Naive B cell (primary cell): ENCODE measurements around the gene ETNK2. TPM values are rescaled to one million over a fixed set of nuclear protein-coding genes. Genes with fewer than 3 reads are reported as not detected.
"Not testable (repeated sequence)": the region's sequence is repeated elsewhere in the genome, so short reads cannot be mapped to it uniquely, and the experiment has no call there.

Experiments
- ATAC-seq, 2 donors: fragments of 150-1000 bp; cut with Tn5 transposase; 2 replicates each; pipeline ENCODE4 v1.10.0; 2021; ENCODE audit warnings: low read depth in 2 of 2, mild to moderate bottlenecking in 2 of 2, moderate library complexity in 2 of 2
- DNase-seq: peaks from one replicate; pipeline ENCODE4 v3.0.0; 2022
- H3K27ac Mint-ChIP-seq, 6 donors: one replicate each; pipeline ENCODE4 v1.8.0; 2020 to 2022; ENCODE audit warnings: mild to moderate bottlenecking in 6 of 6, mixed read lengths in 6 of 6, moderate library complexity in 5 of 6, inconsistent platforms in 2 of 6
- H3K27me3 Mint-ChIP-seq, 3 donors: one replicate each; pipeline ENCODE4 v1.8.0; 2021 to 2022; ENCODE audit warnings: mixed read lengths in 3 of 3, mild to moderate bottlenecking in 1 of 3
- H3K36me3 Mint-ChIP-seq, 2 donors: one replicate each; pipeline ENCODE4 v1.8.0; 2020 to 2022; ENCODE audit warnings: mixed read lengths in 2 of 2, inconsistent platforms in 1 of 2, mild to moderate bottlenecking in 1 of 2
- H3K4me1 Mint-ChIP-seq, 3 donors: one replicate each; pipeline ENCODE4 v1.8.0; 2020 to 2022; ENCODE audit warnings: mixed read lengths in 3 of 3, inconsistent platforms in 1 of 3, mild to moderate bottlenecking in 1 of 3, moderate library complexity in 1 of 3
- H3K4me3 Mint-ChIP-seq, 8 donors: one replicate each; pipeline ENCODE4 v1.8.0; 2020 to 2022; ENCODE audit warnings: mild to moderate bottlenecking in 8 of 8, mixed read lengths in 8 of 8, moderate library complexity in 8 of 8, inconsistent platforms in 2 of 8
- H3K9me3 Mint-ChIP-seq, 7 donors: one replicate each; pipeline ENCODE4 v1.8.0; 2020 to 2022; ENCODE audit warnings: mixed read lengths in 7 of 7, mild to moderate bottlenecking in 5 of 7, inconsistent platforms in 2 of 7, moderate library complexity in 1 of 7
- polyA plus RNA-seq, 6 donors: library from polyadenylated mRNA; unstranded; fragments of 300-500 nt; fragmentation: Illumina TruSeq; gene quantifications; one replicate each; pipeline ENCODE4 v1.2.3, GENCODE V29; 2021; ENCODE audit warnings: low read depth in 6 of 6

The ETNK2 gene
- polyA plus RNA-seq, 6 donors from 2014 or later = 0.18 to 0.99 (median 0.35) TPM; not detected in 2

- no peak overlapping the region for H3K27ac Mint-ChIP-seq
- H3K9me3 Mint-ChIP-seq = no peaks in the 10 kb centered on the region
- ATAC-seq (no peak), DNase-seq (no peak)
- H3K4me1 Mint-ChIP-seq = no peaks in the 10 kb centered on the region
- H3K27me3 Mint-ChIP-seq = peaks cover 16 to 27% (median 24%) of the 10 kb centered on the region in 3 donors
- H3K36me3 Mint-ChIP-seq = no peaks in the 10 kb centered on the region
- no peak overlapping the region for H3K4me3 Mint-ChIP-seq
These were observed 60.0 kb downstream of the ETNK2 start for GRCh38 chr1:204091787-204092312.

GRCh38 chr1:204091066-204091465 is 60.8 kb downstream of the ETNK2 start:
- H3K9me3 Mint-ChIP-seq = no peaks in the 10 kb centered on the region
- ATAC-seq = no peak
- H3K4me3 Mint-ChIP-seq = no peak overlapping the region
- no peak for DNase-seq
- no peaks in the 10 kb centered on the region for H3K36me3 Mint-ChIP-seq
- peak overlapping the region in 1 of 6 donors; percentile 44 for H3K27ac Mint-ChIP-seq
- H3K4me1 Mint-ChIP-seq = no peaks in the 10 kb centered on the region
- H3K27me3 Mint-ChIP-seq = peaks cover 16 to 25% (median 24%) of the 10 kb centered on the region in 3 donors

- not testable (repeated sequence) for H3K9me3 Mint-ChIP-seq, H3K4me1 Mint-ChIP-seq, ATAC-seq, DNase-seq, H3K4me3 Mint-ChIP-seq, H3K36me3 Mint-ChIP-seq, H3K27ac Mint-ChIP-seq
- H3K27me3 Mint-ChIP-seq = peaks cover 9 to 24% (median 19%) of the 10 kb centered on the region in 3 donors
These were observed 61.7 kb downstream of the ETNK2 start for GRCh38 chr1:204090132-204090531.

- Mint-ChIP-seq H3K9me3 (no peaks in the 10 kb centered on the region), H3K27me3 (peaks cover 6 to 24% (median 19%) of the 10 kb centered on the region in 3 donors), H3K27ac (no peak overlapping the region), H3K36me3 (no peaks in the 10 kb centered on the region), H3K4me3 (no peak overlapping the region), H3K4me1 (no peaks in the 10 kb centered on the region)
- ATAC-seq = no peak
- no peak for DNase-seq
These were observed 62.6 kb downstream of the ETNK2 start for GRCh38 chr1:204089044-204089751.

- no peak overlapping the region for H3K27ac Mint-ChIP-seq
- no peaks in the 10 kb centered on the region for H3K36me3 Mint-ChIP-seq
- H3K4me1 Mint-ChIP-seq = no peaks in the 10 kb centered on the region
These were observed 63.2 kb downstream of the ETNK2 start for GRCh38 chr1:204088596-204088995.

DNA sequence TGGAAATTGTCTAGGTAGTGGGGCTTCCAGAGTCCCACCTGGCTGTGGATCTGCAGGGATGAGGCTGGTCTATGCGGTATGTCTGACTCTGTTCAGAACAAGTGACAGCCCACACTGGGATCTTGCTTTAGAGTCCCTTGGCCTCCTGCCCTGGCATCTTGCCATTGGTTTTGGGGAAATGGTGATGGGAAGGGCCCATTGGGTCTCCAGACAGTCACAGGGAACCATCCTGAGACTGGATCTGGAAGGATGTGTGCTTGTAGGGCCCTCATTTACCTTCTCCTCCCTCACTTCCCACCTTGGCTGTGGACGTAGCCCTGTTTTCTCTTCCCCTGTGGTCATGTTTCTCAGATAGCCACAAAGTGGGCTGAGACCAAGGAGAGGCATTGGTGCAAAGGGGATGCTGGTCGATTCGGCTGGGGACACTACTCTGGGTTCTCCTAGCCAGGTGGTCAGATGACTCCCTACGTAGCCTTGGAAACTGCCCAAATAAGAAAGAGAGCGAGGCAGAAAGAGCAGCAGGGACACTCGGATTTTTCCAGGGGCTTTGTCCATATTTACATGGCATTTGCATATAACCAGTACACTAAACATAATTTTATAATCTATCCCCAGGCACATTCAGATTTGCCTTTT is 63.8 kb downstream of the ETNK2 start:
- H3K4me1 Mint-ChIP-seq = no peaks in the 10 kb centered on the region

More at GRCh38 chr1:204088596-204088995, 63.2 kb downstream of the ETNK2 start:
- no peaks in the 10 kb centered on the region for H3K9me3 Mint-ChIP-seq
- peaks cover 6 to 28% (median 19%) of the 10 kb centered on the region in 3 donors for H3K27me3 Mint-ChIP-seq
- H3K4me3 Mint-ChIP-seq = no peak overlapping the region
- ATAC-seq = no peak
- no peak for DNase-seq

DNA sequence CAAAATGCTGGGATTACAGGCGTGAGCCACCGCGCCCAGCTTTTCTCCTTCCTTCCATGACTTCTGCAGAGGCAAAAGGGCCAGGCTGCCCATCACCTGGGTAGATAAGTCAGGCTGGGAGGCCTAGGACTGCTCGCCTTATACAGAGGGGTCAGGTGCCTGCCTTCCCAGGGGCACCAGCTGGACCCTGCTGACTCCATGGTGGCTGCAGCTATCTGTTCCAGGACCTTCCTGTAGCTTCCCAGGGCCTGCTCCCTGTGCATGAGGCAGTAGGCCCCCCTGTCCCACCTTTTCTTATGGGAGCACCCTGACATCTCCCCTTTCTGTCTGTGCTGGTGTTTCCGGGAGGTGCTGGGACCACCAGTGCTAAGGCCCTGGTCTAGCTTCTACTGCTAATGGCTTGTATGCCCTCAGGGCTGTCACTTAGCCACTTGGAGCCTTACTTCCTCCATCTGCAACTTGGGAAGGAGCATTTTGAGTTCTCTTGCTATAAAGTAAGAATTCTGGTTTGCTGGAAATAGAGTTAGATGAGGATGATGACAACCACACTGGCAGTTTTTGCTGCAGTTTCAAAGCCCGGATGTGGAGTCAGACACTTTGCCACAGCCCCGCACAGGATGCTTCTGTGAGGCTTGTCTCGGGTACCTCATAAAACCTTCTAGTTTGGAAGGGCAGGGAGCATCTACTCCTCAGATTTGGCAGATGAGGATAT is 64.5 kb downstream of the ETNK2 start:
- no peak overlapping the region for H3K4me3 Mint-ChIP-seq
- no peak for ATAC-seq

More for the DNA sequence above, 63.8 kb downstream of the ETNK2 start:
- no peak for DNase-seq
- no peak for ATAC-seq
- Mint-ChIP-seq H3K9me3 (no peaks in the 10 kb centered on the region), H3K27me3 (peaks cover 6 to 32% (median 24%) of the 10 kb centered on the region in 3 donors), H3K27ac (no peak overlapping the region), H3K36me3 (no peaks in the 10 kb centered on the region), H3K4me3 (no peak overlapping the region)

GRCh38 chr1:204085876-204086275 is 66.0 kb downstream of the ETNK2 start:
- DNase-seq = no peak
- Mint-ChIP-seq H3K4me1 (no peaks in the 10 kb centered on the region), H3K27me3 (peaks cover 0 to 35% (median 22%) of the 10 kb centered on the region in 3 donors), H3K4me3 (no peak overlapping the region), H3K27ac (no peak overlapping the region), H3K9me3 (no peaks in the 10 kb centered on the region), H3K36me3 (no peaks in the 10 kb centered on the region)
- no peak for ATAC-seq

More for the DNA sequence above, 64.5 kb downstream of the ETNK2 start:
- Mint-ChIP-seq H3K36me3 (no peaks in the 10 kb centered on the region), H3K27me3 (peaks cover 1 to 30% (median 24%) of the 10 kb centered on the region in 3 donors), H3K4me1 (no peaks in the 10 kb centered on the region), H3K27ac (no peak overlapping the region), H3K9me3 (no peaks in the 10 kb centered on the region)
- no peak for DNase-seq

DNA sequence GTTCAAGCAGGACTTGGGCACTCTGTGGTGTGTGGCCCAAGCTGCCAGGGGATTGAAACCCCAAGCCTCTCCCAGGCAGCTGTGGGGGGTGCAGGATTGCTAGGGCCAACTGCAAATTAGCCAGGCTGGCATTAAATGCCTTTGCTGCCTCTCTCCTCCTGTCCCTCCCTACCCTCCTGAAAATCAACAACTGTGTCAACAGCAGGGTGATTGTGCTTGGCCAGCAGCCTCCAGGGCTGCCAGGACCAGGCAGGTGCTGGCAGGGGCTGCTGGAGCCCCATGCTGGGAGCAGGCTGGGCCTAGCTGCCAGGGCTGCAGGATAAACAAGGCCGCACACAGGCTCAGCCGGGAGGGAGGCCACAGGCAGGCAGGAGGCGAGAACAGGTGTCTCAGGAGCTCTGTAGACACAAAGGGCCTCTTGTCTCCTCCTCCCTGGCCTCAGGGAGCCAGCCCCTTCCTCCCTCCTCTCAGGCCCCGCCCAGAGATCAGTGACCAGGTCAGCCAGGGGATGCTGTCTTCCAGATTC is 67.5 kb downstream of the ETNK2 start:
- peaks cover 0 to 34% (median 23%) of the 10 kb centered on the region in 3 donors for H3K27me3 Mint-ChIP-seq
- DNase-seq (no peak), ATAC-seq (no peak)
- H3K27ac Mint-ChIP-seq = peak overlapping the region in 1 of 6 donors; percentile 12
- H3K36me3 Mint-ChIP-seq = no peaks in the 10 kb centered on the region
- H3K4me3 Mint-ChIP-seq = no peak overlapping the region
- no peaks in the 10 kb centered on the region for H3K4me1 Mint-ChIP-seq
- H3K9me3 Mint-ChIP-seq = no peaks in the 10 kb centered on the region

DNA sequence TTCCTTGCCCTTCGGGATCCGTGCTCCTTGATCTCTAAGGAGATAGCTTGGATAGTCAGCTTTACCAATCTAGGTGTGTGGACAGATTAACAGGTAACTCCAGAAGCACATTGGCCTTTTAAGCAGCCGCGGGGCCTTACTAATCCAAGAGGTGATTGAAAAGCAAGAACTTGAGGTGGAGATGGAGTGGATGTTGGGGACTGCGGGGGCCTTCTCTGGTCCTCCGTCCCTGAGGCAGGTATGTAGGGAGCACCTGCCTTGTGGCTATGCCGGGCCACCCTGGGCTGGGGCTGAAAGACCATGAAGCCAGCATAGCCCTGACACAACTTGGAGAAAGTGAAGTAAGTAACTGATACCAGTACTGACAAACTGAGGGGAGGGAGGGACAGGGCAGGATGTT is 68.4 kb downstream of the ETNK2 start:
- no peaks in the 10 kb centered on the region for H3K9me3 Mint-ChIP-seq
- H3K4me3 Mint-ChIP-seq = no peak overlapping the region
- ATAC-seq = no peak
- no peak for DNase-seq
- peaks cover 4 to 32% (median 28%) of the 10 kb centered on the region in 3 donors for H3K27me3 Mint-ChIP-seq
- no peaks in the 10 kb centered on the region for H3K36me3 Mint-ChIP-seq
- H3K4me1 Mint-ChIP-seq = no peaks in the 10 kb centered on the region
- peak overlapping the region in 1 of 6 donors; percentile 89 for H3K27ac Mint-ChIP-seq

DNA sequence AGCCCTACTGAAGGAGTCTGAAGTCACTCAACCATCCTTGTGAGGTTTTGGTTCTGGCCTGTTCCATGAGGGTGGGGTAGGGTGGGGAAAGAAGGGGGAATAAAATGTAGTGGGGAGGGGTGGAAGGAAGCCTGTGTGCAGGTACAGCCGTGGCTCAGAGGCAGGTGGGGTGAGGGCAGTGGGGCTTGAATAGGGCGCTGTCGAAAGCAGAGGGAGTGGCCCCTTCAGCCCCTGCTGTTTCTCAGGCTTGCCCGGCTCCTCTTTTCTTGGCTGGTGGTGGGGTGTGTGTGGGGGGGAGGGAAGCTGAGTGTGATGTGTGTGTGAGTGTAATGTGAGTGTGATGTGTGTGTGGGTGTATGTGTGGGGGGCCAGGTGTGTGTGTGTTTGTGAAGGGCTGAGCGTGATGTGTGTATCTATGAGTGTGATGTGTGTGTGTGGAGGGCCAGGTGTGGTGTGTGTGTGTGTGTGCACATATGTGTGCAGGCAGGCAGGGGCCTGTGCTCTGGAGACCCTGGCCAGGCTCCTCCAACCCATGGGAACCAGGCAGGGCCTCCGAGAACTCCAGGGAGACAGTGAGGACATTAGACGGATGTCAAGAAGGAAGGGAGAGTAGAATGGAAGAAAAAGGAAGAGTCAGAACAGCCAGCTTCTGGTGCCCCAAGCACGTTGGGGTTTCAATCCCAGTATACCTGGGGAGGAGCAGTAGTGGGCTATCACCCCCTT is 69.9 kb downstream of the ETNK2 start:
- ATAC-seq (no peak), DNase-seq (no peak)
- Mint-ChIP-seq H3K9me3 (no peaks in the 10 kb centered on the region), H3K4me1 (no peaks in the 10 kb centered on the region), H3K36me3 (no peaks in the 10 kb centered on the region), H3K27me3 (peaks cover 20 to 43% (median 41%) of the 10 kb centered on the region in 3 donors), H3K4me3 (no peak overlapping the region), H3K27ac (no peak overlapping the region)

DNA sequence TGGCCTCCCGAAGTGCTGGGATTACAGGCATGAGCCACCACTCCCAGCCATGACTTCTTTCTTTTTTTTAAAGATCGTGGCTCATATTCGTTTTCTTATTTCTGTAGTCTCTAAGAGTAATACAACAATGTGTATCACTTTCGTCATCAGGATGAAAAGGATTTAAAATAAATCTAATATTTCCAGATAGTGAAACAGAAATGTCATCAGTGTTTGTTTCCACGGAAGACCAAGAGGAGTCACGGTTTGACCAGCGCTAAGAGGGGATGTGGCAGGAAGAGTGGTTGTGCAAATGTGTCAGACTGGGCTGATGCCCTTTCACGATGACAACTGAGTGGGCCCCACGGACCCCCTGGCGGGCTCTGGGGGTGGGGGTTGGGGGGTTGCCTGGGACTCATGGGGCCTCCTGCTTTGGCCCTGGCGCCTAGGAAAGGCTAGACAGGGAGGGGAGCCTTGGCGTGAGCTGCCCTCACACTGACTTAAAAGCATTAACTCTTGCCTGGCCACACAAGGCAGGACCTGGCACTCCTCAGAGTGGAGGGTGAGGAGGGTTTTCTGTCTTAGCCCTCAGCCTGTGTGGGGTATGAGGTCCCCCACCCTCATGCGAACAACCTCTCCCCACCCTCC is 70.6 kb downstream of the ETNK2 start:
- Mint-ChIP-seq H3K36me3 (no peaks in the 10 kb centered on the region), H3K4me3 (no peak overlapping the region), H3K27ac (no peak overlapping the region), H3K27me3 (peaks cover 25 to 50% (median 48%) of the 10 kb centered on the region in 3 donors), H3K4me1 (no peaks in the 10 kb centered on the region), H3K9me3 (no peaks in the 10 kb centered on the region)
- ATAC-seq (no peak), DNase-seq (no peak)
